Epidermal melanocyte (primary cell): ENCODE data around the gene BICD1.
"Not testable (repeated sequence)": the region's sequence is repeated elsewhere in the genome, so short reads cannot be mapped to it uniquely, and the experiment has no call there.

Experiments
- DNase-seq: peaks from one replicate; pipeline ENCODE4 v3.0.0; 2011; ENCODE audit warnings: low spot score; ENCODE audit not compliant: insufficient read length

BICD1 gene

DNA sequence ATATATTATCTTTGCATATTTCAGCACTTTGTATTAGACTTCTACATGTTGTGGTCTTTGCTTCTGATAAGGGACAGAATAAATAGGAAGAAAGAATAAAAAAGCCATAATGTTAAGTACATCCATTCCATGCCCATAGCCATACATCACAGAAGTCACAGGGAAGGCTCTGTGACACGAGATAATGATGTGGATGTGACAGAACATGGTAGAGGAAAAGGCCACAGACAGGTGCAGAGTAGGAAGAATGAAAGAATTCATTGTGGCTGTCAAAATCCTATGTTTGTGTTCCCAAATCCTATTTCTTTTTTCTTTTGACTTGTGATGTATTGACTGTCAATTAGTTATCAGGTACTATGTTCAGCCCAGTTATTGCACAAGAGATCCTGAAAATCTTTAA is 38.4 kb downstream of the BICD1 start:
- DNase-seq, result no peak

DNA sequence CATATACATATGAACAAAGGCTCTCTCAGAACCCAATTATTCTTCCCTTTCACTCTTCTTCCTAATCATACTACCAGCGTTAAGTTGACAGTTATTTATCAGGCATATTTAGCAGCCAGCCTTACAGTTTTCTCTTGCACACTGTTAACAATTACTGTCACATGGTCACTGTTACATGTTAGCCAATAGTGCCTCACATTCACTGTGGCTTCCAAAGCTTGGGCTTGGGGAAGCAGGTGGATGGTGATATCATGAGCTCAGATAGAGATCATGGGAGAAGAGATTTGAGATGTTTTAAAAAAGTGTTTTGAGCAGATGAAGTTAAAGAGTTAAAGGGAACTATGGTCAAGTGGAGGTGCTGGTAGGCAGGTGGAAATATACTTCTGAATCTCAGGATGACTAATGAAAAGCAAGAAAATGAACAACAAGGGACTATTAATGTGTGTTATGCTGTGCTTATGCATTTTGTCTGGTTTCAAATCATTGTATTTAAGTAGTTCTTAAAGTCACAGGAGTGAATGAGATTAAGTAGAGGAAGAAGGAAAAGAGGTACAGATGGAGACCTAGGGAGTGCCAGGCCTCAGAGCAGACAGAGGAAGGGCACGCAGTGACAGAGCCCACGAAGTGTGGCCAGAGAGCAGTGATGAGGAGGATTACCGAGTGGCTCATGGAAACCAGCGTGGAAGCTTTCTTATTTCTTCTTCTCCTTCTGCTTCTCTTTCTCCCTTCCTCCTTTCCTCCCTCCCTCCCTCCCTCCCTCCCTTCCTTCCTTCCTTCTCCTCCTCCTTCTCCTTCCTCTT is 39.6 kb downstream of the BICD1 start:
- no peak for DNase-seq

GRCh38 chr12:32148372-32148771 is 41.7 kb downstream of the BICD1 start:
- no peak for DNase-seq

- DNase-seq, result no peak
Measured at GRCh38 chr12:32149489-32149888, 42.8 kb downstream of the BICD1 start.

GRCh38 chr12:32151086-32151485 is 44.4 kb downstream of the BICD1 start:
- DNase-seq, result no peak

GRCh38 chr12:32151552-32151951 is 44.9 kb downstream of the BICD1 start:
- no peak for DNase-seq

DNA sequence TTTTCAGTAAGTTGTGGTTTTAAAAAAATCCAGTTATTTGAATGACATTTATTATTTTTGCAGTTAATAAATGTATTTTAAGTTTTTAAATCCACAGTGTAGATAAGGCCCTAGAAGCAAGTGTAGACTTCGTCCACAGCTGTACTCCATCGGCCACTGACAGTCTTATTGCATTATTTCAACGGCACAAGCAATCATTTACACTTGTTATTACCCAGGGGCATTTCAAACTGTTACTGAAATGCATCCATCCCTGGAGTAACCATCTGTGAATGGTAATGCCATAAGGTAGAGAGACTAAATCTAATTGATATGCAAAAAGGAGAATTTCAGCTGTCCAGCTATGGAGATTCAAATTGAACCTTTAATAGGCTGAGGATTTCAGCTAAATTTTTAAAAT is 48.4 kb downstream of the BICD1 start:
- no peak for DNase-seq

- DNase-seq, result no peak
Measured at GRCh38 chr12:32155961-32156529, 49.4 kb downstream of the BICD1 start.

- no peak for DNase-seq
Measured at GRCh38 chr12:32158525-32158924, 51.9 kb downstream of the BICD1 start.

GRCh38 chr12:32159381-32159780 is 52.7 kb downstream of the BICD1 start:
- DNase-seq, result no peak

- DNase-seq, result no peak
Measured at GRCh38 chr12:32159925-32160324, 53.3 kb downstream of the BICD1 start.

DNA sequence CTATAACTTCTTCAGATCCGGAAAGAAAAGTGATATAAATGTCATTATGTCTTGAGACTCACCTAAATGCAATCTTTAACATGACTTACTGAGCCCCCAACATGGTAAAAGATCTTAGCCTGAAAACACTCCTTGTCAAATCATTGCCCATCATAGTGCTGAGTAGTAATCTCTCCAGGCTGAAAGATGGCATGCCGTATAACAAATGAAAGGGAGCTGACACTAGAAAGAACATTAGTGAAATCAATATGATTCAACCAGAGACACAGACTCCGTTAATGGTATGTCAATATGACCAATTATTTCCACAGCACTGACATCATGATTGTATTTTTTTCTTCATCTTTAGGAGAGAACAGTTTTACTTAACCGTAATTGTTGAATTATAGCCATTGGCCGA is 54.4 kb downstream of the BICD1 start:
- DNase-seq, result no peak

DNA sequence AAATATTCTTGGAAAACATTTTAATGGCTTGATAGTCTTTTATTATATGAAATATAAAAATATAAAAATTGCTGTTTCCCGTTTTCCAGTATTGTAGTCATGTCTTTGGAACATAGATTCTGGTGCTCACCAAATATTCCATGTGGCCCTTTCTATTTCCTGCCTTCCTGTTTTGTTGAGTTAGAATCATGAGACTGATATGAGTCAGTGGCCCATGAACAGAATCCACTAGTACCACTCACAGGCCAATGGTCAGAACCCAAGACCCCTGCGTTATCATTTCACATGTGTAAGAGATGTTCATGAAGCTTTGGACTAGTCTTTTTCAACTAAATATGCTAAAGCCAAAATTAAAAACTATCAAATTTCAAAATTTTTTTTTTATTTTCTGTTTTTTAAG is 56.9 kb downstream of the BICD1 start:
- DNase-seq, result no peak

DNA sequence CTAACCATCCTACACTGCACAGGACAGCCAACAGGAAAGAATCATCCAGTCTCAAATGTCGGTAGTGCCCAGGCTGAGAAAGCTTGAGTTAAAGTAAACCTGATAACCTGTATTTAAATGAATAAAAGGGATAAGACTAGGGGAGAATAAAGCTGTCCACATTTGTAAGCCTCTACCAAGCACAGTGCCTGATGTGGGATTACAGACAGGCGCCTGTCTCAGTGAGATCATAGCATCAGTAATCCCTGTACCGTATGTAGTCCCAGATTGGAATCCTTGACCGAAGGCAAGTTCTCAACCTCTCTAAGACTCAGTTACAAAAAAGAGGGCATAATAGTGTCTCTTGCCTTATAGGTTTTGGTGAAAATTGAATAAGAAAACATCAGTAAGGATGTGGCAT is 59.9 kb downstream of the BICD1 start:
- DNase-seq, result no peak

DNA sequence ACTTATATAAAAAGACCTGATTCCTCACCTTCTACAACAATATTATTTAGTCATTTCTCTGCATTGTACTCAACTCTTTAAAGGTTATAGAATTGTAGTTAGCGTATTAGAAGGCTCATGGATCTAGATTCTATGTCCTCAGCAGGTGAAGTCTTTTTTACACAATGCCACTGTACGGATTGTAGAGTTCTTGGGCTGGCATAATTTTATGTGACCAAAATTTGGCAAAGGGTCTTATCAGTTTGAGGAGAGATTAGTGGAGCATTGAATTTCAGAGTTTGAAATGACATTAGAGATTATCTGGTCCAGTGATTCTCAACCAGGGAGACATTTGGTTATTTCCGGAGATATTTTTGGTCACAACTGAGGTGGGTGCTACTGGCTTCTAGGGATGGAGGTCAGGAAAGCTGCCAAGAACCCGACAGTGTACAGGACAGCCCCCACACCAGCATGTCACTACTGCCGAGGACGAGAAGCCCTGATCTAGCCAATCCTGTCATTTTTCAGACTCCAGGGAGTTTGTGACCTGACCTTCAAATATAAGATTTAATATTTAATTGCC is 63.9 kb downstream of the BICD1 start:
- no peak for DNase-seq

- DNase-seq, result no peak
Measured at GRCh38 chr12:32171211-32171610, 64.6 kb downstream of the BICD1 start.

GRCh38 chr12:32176606-32177005 is 70.0 kb downstream of the BICD1 start:
- no peak for DNase-seq

GRCh38 chr12:32178341-32179010 is 71.8 kb downstream of the BICD1 start:
- DNase-seq, result no peak

- no peak for DNase-seq
Measured at GRCh38 chr12:32179011-32179395, 72.4 kb downstream of the BICD1 start.

DNA sequence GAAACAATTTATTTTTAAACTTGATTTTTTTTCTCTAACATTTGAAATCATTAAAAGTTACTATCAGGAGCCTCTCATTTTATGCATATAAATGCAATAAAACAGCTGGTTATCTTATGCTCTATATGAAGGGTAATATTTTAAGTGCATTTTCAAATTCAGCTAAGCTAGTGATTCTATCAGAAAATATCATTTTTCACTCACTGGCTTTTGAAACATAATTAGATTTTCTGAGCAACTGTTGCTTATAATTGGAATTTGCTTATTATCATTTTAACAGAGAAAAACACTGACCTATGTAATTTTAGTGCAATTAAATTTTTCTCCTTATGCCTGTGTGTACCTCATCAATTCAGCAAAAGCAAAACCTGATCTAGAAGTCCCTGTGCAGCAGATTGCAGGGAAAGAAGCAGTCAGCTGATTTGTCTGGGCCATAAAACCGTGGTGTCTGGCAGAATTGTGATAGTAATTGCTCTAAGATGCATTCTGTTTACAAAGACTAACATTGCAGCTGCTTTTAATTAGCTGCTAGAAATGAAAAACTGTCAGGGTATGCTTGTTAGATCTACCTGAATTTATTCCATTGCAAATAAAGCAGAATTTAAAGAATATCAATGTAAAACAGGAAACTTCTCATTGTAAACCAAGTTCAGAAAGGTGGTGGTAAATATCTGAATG is 75.0 kb downstream of the BICD1 start:
- no peak for DNase-seq

GRCh38 chr12:32183650-32184049 is 77.0 kb downstream of the BICD1 start:
- DNase-seq, result no peak

DNA sequence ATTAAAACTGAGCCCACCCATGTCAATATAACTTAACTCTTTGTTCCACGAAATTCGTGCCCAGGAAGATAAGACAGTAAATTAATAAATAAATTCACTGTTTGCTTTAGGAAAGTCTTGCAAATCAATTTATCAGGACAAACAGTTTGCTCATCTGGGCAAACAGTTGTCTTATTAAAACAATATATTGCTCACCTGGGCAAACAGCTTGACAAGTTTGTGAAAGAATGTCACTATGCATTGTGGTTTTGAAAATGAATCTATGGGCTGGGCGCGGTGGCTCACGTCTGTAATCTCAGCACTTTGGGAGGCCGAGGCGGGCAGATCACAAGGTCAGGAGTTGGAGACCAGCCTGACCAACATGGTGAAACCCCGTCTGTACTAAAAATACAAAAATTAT is 80.5 kb downstream of the BICD1 start:
- DNase-seq, result not testable (repeated sequence)
